Measurements from ENCODE around the gene KCNT1.
A peak's percentile ranks its signal among the peaks of the same experiment; 100 is the strongest.
"Not testable (repeated sequence)": the region's sequence is repeated elsewhere in the genome, so short reads cannot be mapped to it uniquely, and the experiment has no call there.

The KCNT1 gene

GRCh38 chr9:135701959-135702721 lies at the start of gene KCNT1:
KCNT1 (plus strand) TSS chr9:135702185; CDS start chr9:135702259, 74 bp downstream.
- peak; percentile 72 for DNase-seq
- no peak for ATAC-seq

- DNase-seq (no peak), ATAC-seq (no peak)
Measured at GRCh38 chr9:135655317-135655716, 46.7 kb upstream of the KCNT1 start.

- DNase-seq (no peak), ATAC-seq (no peak)
Measured at GRCh38 chr9:135657416-135657815, 44.6 kb upstream of the KCNT1 start.

GRCh38 chr9:135659252-135659651 lies 42.7 kb upstream of the KCNT1 start:
- DNase-seq (no peak), ATAC-seq (no peak)

GRCh38 chr9:135660407-135660806 lies 41.6 kb upstream of the KCNT1 start:
- no peak for ATAC-seq
- DNase-seq, result no peak

- no peak for ATAC-seq
- DNase-seq, result no peak
Measured at GRCh38 chr9:135661816-135662560, 40.0 kb upstream of the KCNT1 start.

- ATAC-seq (no peak), DNase-seq (no peak)
Measured at GRCh38 chr9:135662758-135663450, 39.1 kb upstream of the KCNT1 start, which contains the start of gene LCN9. LCN9 (plus strand) TSS chr9:135663309; CDS start chr9:135663322, 13 bp downstream.

- no peak for DNase-seq
- ATAC-seq, result no peak
Measured at GRCh38 chr9:135663451-135663770, 38.6 kb upstream of the KCNT1 start.

- ATAC-seq (no peak), DNase-seq (no peak)
Measured at GRCh38 chr9:135663857-135664256, 38.1 kb upstream of the KCNT1 start.

GRCh38 chr9:135664266-135664665 lies 37.7 kb upstream of the KCNT1 start:
- DNase-seq (no peak), ATAC-seq (no peak)

- no peak for DNase-seq
- no peak for ATAC-seq
Measured at GRCh38 chr9:135664801-135665794, 36.9 kb upstream of the KCNT1 start.

GRCh38 chr9:135665795-135666189 lies 36.2 kb upstream of the KCNT1 start:
- ATAC-seq (no peak), DNase-seq (no peak)

GRCh38 chr9:135666534-135667462 lies 35.2 kb upstream of the KCNT1 start:
- no peak for ATAC-seq
- DNase-seq, result no peak

- no peak for ATAC-seq
- DNase-seq, result no peak
Measured at GRCh38 chr9:135667463-135668001, 34.5 kb upstream of the KCNT1 start.

GRCh38 chr9:135669018-135669417 lies 33.0 kb upstream of the KCNT1 start:
- not testable (repeated sequence) for DNase-seq

GRCh38 chr9:135669616-135670285 lies 32.2 kb upstream of the KCNT1 start:
- DNase-seq (no peak), ATAC-seq (no peak)

More at GRCh38 chr9:135669018-135669417, 33.0 kb upstream of the KCNT1 start:
- not testable (repeated sequence) for ATAC-seq

GRCh38 chr9:135670721-135671590 lies 31.0 kb upstream of the KCNT1 start:
- DNase-seq, result no peak
- no peak for ATAC-seq

GRCh38 chr9:135671591-135672041 lies 30.4 kb upstream of the KCNT1 start:
- no peak for DNase-seq
- no peak for ATAC-seq

GRCh38 chr9:135672786-135673185 lies 29.2 kb upstream of the KCNT1 start:
- ATAC-seq, DNase-seq: not testable (repeated sequence)
